Spleen (tissue), 7 donors: Measurements from ENCODE around the gene TSHR.

Source experiments
- CTCF ChIP-seq, 11 experiments: fragments of 200-600 bp in 7 of 11; fragments of 450-650 bp in 4 of 11; sonication (generic) in 4 of 11; IDR thresholded peaks in 8 of 11; conservative IDR thresholded peaks in 3 of 11; 1 replicate in 7 of 11; 2 replicates in 4 of 11; pipeline versions ENCODE4 v1.4.0 to v1.8.0; 2016 to 2021; ENCODE audit warnings: antibody characterized with exemption in 11 of 11, inconsistent platforms in 4 of 11, mild to moderate bottlenecking in 1 of 11
- POLR2AphosphoS5 ChIP-seq, 3 donors: sonication (generic); formaldehyde crosslinking; IDR thresholded peaks; one replicate each; pipeline ENCODE4 v1.5.1; 2017; ENCODE audit warnings: antibody characterized with exemption in 3 of 3
- donor health status: DM: no; HTN: no; CAD: no; lungs with moderate emphysema.
- donor health status: DM: no; HTN: no; CAD: no.
- donor health status: DM: no; HTN: no; CAD: no.

- TF ChIP-seq CTCF (IDR thresholded peaks at IDR 0.05 in 8 of 11, conservative IDR thresholded peaks at IDR 0.05 in 3 of 11), result no peak
- no peak for TF ChIP-seq POLR2AphosphoS5 (IDR thresholded peaks at IDR 0.05)
These were observed 148.0 kb downstream of the TSHR start for GRCh38 chr14:81103443-81103842.
